Cortex of kidney (tissue), 1 donor: ENCODE data around the gene MAGEC3.
"Not testable (repeated sequence)": the region's sequence is repeated elsewhere in the genome, so short reads cannot be mapped to it uniquely, and the experiment has no call there.

Source experiments
- DNase-seq: peaks from one replicate; lab custom pipeline; 2025; lab: John Stamatoyannopoulos, UW

The MAGEC3 gene, protein sequence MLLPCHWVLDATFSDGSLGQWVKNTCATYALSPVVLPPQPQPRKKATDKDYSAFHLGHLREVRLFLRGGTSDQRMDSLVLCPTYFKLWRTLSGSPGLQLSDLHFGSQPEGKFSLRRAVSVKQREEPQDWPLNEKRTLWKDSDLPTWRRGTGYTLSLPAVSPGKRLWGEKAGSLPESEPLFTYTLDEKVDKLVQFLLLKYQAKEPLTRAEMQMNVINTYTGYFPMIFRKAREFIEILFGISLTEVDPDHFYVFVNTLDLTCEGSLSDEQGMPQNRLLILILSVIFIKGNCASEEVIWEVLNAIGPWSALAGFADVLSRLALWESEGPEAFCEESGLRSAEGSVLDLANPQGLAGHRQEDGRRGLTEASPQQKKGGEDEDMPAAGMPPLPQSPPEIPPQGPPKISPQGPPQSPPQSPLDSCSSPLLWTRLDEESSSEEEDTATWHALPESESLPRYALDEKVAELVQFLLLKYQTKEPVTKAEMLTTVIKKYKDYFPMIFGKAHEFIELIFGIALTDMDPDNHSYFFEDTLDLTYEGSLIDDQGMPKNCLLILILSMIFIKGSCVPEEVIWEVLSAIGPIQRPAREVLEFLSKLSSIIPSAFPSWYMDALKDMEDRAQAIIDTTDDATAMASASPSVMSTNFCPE

DNA sequence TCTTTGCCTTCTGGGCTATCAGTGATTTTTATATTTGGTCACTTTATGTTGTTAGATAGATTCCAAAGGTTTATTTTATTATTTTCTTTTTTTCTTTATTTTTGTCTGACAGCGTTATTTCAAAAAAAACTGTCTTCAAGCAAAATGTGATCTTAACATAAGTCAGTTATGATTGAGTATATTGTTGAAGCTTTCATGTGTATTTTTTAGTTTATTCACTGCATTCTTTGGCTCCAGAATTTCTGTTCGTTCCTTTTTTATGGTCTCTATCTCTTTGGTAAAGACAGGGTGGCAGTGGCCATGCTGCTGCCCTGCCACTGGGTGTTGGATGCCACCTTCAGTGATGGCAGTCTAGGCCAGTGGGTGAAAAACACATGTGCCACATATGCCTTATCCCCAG, at the start of gene MAGEC3:
TSS of gene MAGEC3 (plus strand) at position 301 of the 400 bp plus-strand sequence. CDS start at position 301, 0 bp downstream.
- DNase-seq: no peak

DNA sequence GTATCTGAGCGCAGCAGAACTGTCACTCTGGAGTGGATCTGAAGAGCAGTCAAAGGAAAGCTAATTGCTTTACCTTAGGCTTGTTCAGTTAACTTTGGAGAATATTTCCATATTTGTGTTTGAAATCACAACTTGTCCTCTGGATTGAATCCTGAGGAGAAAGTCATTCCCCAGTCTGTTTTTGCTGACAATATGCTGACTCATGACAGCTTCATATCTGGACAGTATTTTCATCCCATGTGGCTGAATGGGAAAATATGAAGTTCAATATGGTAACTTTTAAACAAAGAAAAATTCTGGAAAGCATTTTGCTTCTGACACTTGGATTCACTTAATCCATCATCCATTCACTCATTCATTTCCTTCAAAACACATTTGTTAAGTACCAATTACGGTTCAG, 46.3 kb upstream of the MAGEC3 start:
- no peak for DNase-seq

DNA sequence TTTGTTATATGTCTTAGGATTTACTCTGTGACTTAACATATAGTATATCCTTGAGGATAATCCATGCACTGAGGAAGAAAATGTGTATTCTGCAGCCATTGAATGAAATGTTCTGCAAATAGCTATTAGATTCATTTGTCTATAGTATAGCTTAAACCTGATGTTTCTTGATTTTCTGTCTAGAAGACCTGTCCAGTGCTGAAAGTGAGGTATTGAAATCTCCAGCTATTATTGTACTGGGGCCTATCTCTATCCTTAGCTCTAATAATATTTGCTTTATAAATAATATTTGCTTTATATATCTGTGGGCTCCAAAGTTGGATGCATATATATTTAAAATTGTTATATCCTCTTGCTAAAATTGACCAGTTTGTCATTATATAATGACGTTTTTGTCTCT, 26.7 kb upstream of the MAGEC3 start:
- no peak for DNase-seq

DNA sequence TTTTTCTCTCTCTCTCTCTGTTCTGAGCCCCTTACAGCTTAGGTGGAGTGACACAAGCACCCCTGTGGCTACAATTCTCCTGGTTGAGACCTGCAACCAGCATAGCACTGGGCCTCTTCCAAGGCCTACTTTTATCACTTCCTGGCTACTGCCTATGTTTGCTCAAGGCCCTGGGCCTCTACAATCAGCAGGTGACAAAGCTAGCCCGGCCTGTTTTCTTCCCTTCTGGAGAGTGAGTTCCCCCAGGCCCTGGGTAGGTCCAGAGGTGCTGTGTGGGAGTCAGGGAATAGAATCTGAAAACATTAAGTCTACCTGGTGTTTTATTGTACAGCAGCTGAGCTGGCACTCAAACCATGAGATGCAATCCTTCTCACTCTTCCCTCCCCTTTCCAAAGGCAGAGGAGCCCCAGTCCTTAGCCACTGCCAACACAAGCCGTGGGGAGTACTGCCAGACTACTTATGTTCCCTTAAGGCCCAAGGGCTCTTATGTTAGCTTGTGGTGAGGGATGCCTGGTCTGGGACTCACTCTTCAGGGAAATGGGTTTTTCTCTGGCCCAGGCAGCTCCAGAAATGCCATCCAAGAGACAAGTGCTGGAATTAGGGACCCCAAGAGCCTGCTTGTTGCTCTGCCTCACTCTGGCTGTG, 23.8 kb upstream of the MAGEC3 start:
- no peak for DNase-seq

GRCh38 chrX:141815904-141816303, 22.2 kb upstream of the MAGEC3 start:
- no peak for DNase-seq

DNA sequence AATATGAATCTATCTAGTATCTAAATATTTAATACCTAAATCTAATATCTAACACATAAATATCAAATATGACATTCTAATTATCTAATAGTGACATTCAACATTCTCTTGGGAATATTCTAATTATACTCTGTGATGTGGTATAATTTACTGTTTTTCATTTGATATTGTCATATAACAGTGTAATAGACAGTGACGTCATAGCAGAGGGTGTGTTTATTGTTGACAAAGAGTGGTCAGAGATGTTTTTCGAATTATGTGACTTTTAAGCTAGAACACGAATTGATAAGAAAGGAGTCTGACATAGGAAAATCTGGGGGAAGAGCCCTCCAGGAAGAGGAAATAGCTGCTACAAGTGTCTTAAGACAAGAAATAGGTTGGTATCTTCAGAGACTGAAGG, 5.9 kb upstream of the MAGEC3 start:
- no peak for DNase-seq

- DNase-seq: no peak
These were observed 1.7 kb downstream of the MAGEC3 start for GRCh38 chrX:141839856-141840255.

DNA sequence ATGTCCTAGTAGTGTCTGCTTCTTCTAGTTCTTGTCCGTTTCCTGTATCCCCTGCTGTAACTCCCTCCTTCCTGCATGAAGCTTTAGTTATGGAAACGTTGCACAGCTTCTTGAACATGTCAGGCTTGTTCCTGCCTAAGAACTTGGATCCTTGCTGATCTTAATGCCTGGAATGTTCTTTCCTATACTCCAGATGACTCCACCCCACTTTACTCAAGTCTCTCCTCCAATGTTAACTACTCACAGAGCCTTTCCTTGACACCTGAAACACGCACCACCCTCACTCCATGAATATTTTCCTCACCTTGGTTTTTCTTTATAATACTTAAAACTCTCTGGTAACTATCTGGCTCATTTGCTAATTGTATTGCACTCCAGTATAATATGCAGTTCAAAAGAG, 19.4 kb downstream of the MAGEC3 start:
- no peak for DNase-seq

DNA sequence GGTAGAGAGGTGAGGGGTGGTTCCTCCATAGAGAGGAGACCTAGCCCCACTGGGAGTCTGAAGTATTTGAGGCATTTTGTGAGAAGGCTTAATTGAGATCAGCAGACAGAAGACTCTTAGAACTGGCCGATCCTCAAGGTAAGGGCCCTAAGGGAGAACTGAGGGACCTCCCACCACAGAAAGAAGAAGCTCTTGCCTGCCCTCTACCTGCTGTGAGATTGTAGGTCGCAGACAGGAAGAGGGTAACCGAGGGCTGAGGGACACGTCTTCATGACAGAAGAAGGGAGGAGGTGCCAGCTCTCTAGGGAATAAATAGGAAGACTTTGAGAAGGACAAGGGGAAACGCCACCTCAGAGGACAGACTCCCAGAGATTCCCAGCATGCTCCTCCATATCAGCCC, 41.5 kb downstream of the MAGEC3 start:
- DNase-seq: no peak

DNA sequence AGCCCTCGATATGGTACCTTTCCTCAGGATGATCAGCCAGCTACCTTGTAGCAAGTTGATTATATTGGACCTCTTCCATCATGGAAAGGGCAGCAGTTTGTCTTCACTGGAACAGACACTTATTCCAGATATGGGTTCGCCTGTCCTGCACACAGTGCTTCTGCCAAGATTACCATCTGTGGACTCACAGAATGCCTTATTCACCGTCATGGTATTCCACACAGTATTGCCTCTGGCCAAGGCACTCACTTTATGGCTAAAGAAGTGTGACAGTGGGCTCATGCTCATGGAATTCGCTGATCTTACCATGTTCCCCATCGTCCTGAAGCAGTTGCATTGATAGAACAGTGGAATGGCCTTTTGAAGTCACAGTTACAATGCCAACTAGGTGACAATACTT, 50.7 kb downstream of the MAGEC3 start:
- DNase-seq: not testable (repeated sequence)

- no peak for DNase-seq
These were observed 56.6 kb downstream of the MAGEC3 start for GRCh38 chrX:141894733-141895132.

- DNase-seq: no peak
These were observed 59.6 kb downstream of the MAGEC3 start for GRCh38 chrX:141897690-141898089.

GRCh38 chrX:141902366-141902765, 64.2 kb downstream of the MAGEC3 start:
- DNase-seq: no peak

DNA sequence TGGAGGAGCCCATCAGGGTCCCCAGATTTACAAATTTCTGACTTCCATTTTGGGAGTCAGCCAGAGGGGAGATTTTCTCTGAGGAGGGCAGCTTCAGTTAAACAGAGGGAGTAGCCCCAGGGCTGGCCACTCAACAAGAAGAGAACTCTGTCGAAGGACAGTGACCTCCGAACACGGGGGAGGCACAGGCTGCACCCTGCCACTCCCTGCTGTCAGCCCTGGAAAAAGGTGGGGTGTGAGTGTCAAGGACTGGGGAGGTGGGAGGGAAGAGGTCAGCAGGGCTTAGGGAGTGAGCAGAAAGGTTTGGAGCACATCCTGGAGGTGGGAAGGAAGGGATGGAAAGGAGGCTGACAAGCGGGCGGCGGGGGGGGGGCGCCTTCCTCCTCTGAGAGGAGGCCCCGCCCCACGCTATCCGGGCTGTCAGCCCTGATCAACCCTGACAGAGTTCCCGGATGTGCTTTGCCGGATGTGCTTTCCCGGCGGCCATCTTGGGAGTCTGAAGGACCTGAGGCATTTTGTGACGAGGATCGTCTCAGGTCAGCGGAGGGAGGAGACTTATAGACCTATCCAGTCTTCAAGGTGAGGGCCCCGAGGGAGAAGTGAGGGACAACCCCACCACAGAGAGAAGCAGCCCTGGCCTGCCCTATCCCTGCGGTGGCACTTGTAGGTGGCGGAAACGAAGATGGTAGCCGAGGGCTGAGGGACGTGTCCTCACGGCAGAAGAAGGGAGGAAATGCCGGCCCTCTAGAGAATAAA, 65.5 kb downstream of the MAGEC3 start, which contains the start of gene MAGEC1:
TSS of gene MAGEC1 (plus strand) at position 495 of the 756 bp plus-strand sequence. CDS start 1,179 bp downstream, outside the sequence.
- no peak for DNase-seq

DNA sequence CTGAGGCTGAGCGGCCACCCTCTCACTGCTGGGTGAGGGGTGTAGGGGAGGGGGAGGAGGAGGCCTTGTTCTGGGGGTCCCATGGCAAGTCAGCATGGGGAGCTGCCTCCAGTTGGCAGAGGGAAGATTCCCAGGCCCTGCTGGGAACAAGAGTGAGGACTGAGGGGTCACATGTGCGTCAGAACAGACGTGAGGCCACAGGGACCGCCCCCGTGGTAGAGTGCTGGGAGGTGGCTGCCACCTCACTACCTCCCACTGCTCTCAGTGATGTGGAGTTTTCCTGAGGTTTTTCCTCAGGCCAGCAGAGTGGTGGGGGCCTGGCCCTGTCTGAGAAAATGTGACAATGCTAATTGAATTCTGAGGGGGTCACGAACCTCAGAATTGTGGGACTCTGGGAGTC, 66.1 kb downstream of the MAGEC3 start:
- DNase-seq: no peak

DNA sequence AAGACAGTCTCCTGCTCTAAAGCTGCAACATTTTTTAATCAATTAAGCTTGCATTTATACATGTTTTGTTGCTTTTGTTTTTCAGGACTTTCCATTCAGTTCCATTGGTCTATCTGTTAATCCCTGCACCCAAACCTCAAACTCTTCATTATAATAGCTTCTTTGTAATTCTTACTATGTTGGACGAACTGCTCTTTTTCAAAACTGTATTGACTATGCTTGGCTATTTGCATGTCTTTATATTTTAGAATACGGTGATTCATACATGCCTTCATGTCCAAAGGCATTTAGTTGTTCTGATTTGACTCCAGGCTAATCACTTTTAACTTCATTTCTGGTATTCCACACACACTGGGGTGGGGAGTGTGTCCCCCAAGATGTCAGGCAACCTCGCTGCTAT, 79.7 kb downstream of the MAGEC3 start:
- DNase-seq: no peak

GRCh38 chrX:141924293-141924692, 86.2 kb downstream of the MAGEC3 start:
- DNase-seq: no peak

DNA sequence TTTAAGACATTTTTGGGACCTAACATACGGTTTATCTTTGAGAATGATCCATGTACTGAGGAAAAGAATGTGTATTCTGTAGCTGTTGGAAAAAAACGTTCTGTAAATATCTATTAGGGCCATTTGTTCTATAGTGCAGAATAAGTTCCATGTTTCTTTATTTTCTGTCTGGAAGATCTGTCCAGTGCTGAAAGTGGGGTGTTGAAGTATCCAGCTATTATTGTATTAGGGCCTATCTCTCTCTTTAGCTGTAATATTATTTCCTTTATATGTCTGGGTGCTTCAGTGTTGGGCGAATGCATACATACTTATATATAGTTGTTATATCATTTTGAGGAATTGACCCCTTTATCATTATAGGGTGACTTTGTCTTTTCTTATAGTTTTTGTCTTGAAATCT, 90.3 kb downstream of the MAGEC3 start:
- no peak for DNase-seq

DNA sequence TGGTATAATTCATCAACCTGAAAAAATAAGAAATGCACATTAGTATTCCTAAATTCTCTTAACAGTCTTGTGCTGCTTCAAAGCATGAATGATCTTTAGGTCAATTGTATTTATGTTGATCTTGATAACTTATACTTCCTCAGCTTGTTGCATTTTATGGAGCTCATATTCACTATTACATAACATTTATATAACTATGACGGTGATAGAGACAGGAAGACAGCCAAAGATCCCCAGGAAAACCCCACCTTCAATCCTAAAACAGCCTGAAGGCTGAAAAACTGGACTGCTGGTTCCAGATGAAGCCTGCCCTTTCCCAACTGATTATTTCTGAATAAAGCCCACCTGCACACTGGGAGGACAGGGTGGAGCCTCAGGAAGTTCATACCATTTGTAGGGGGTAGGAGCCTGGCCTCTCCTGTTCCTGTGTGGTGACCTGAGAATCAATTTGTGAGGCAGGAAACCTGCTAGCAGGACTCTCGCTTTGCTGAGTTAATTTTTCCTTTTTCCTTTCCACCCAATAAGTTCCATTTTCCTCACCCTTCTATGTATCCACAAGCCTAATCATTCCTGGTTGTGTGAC, 96.0 kb downstream of the MAGEC3 start:
- no peak for DNase-seq

DNA sequence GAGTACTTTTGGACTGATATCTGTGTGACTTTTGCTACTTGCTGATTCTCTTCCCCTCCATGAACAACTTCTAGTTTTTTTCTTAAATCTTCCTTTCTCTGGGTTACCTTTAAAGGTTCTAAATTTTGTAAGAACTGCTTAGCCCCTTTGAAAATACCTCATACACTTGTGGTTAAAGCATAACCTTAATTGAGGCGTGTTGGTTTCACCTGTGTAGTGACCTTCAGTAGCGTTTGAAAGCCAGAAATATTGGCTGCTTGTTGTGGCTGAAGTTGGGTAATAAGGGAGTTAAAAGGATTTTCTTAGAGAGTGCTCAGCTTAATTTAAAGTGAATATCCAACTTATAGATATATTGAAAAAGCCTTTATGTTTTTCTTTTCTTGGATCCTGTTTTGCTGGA, 97.5 kb downstream of the MAGEC3 start:
- no peak for DNase-seq

GRCh38 chrX:141936080-141936479, 98.0 kb downstream of the MAGEC3 start:
- DNase-seq: no peak

DNA sequence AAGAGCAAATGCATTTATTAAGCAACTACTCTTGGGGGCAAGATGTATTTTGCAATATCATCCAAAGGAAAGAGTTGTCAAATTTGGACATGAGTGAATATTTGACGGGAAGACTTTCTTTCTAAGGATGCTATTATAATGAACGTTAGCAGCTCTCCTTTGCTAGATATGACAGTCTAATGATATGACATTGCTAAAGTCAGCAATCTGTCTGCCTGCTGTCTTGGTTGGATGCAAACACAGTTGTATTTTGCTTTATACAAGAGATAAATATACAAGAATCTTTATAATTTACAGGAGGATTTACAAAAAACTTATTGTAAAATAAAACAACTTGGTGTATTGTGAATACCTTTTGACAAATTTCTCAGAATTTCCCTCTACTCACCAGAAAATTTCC, 103.1 kb downstream of the MAGEC3 start:
- no peak for DNase-seq
